CD4-positive, alpha-beta T cell treated with Interleukin-2 at 100 ng/mL for 4 hours (primary cell): ENCODE results near the gene TAS1R3.

Source experiments
- DNase-seq: peaks from one replicate; pipeline ENCODE4 v3.0.0-alpha.2; 2020; ENCODE audit warnings: low spot score

TAS1R3 gene

DNA sequence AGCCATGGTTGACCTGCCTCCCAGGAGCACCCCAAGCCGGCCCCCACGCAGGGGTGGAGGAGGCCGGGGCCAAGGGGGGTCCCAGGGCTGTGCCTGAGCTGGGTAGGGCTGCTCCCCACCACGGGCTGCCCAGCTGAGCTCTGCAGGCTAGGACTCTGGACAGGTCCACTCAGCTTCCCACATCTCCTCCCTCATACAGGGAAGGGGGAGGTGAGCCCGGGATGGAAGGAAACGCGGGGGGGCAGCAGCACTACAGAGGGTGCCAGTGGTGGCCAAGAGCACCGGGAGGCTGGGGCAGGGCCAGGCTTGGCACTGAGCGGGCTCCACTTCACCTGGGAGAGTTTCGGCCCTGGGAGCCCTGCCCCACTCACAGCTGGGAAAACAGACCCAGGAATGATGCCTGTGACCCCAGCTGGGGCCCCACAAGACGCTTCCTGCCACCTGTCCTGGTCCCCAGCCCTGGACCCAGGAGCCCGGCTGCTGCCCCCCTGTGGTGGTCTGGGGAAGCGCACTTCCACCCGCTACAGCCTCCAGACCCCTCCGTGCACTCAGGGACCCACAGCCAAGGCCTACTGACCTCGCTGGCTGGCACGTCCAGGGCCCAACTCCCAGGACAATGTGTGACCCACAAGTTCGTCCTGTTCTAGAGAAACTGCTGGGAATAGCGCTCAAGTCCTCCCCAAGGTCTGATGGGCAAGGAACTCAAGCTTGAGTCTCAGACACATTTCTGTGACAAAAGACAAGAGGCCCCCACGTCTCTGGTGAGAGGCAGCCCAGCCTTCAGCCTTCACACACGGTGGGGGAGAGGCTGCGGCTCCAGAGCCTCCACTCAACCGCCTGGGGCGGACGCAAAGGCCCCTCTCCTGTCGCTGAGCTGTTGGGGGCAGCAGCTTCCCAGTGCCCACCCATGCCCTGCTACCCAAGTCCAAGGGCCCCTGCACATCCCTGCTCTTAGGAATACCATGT, 40.9 kb downstream of the TAS1R3 start:
- DNase-seq: peak; percentile 72

DNA sequence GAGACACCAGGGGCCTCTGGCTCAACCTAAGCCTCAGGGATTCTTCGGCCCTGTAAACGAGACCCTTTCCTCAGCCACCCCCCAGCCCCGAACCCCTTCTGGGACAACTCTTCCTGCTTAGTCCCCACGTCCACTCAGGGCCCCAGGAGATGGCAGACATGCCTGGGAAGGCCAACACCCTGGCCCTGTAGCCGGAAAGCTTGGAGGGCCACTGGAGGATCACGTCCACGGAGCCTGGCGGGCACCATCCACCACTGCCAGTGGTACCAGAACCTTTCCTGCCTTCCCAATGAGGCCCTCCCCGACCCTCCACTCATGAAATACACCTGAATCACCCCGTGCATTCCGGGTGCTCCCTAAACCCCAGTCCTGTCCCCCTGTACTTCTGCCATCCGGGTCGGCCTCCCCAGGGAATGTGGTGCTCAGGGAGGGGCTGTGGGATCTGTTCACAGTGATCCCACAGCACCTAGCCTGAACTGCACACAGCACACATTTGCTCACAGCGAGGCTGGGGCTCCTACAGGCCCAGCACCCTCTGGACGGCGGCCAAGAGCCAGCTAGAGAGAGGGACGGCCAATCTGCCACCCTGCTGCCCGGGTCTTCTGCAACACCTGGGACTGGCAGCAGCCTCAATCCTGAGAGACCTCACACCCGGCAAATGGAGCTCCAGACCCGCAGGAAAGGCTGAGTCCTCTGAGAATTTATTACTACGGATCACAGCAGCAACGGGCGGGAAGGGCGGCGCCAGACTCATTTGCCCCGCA, 42.2 kb downstream of the TAS1R3 start:
- DNase-seq: no peak

- no peak for DNase-seq
These were observed 42.9 kb downstream of the TAS1R3 start for GRCh38 chr1:1373815-1374588.

- no peak for DNase-seq
These were observed 43.5 kb downstream of the TAS1R3 start for GRCh38 chr1:1374589-1374928.

DNA sequence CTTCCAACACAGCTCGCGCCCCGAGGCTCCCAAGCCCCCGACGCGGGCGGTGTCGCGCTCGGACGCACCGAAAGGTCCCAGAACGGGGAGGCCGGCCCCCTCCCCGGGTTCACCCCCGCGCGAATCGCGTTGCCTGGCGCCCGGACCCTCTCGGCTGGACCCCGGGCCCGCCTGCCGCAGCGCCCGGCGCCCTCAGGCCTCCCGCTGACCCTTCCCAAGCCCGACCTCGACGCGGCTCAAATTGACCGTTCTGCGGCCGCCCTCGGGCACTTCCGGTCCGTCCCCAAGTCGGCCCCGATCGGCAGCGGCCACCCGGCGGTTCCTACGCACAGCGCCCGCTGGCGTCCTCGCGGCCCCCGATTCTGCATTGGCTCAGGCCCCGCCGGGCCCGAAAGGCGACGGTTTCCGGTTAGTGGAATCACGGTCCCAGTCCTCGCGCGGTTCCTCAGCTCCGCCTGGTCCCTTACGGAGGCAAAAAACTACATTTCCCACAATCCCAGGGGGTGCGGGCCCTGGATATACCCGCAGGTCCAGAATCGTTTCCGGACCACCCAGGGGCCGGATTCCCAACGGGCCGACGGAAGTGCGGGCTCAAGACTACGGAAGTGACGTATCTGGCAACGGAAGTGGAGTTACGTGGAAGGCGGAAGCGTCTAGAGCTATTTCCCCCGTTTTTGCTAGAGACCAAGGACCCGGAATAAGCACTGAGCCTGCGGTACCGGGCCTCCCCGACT, 44.0 kb downstream of the TAS1R3 start, which contains the start of gene AURKAIP1:
Gene AURKAIP1 (minus strand): TSS at position 279 of the 734 bp plus-strand sequence. CDS start 451 bp downstream, outside the sequence.
- peak; percentile 99 for DNase-seq

DNA sequence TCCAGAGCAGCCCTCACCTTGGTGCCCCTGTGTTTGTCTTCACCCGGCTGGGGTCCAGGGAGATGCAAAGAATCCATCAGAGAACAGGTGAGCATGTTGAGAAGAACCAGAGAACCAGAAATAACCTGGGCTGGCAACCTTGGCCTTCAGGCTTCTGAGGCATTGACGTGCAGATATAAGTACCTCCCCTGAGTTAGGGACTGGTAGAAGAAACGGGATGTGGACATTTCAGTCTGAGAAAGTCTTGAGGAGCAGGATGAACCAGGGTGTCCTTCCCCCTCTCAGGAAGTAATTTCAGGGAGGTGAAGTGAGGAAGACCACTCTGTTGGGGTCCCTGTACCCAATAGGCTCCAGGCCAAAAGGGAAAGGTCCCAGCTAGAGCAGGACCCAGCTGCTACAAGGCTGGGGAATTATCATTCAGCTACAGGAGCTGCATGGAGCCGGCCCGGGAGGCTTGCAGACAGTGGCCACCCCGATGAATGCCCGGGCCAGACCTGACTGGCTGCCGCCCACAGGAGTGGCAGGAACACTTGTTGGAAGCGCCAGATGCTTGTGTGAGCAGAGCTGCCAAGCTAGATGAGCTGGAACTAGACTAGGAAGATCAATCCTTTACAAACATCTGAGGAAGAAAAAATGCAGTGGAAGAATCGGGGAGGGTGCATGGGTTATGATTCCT, 45.6 kb downstream of the TAS1R3 start:
- DNase-seq: no peak

- DNase-seq: no peak
These were observed 46.6 kb downstream of the TAS1R3 start for GRCh38 chr1:1377540-1378205.

DNA sequence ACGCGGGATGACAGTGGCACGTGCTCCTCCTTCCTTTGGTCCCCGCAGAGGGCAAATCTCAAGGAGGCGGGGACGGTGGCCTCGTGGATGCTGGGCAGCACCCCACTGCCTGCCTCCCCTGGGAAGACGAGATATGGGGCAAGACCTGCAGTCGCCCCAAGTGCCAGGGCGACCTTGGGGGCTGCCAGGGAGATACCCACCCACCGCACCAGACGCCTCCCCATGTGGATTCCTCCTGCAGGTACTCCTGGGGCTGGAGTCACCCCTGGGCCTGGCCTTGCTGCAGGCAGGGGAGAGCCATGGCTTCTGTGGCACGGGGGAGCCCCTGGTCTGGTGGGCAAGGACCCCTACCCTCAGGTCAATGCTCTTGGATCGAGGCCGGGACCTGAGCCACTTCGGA, 49.8 kb downstream of the TAS1R3 start:
- no peak for DNase-seq

GRCh38 chr1:1381294-1381693, 50.2 kb downstream of the TAS1R3 start:
- DNase-seq: no peak
